ENCODE results near the gene KLC4. TPM values are rescaled to one million over a fixed set of nuclear protein-coding genes. Genes with fewer than 3 reads are reported as not detected.
A peak's percentile ranks its signal among the peaks of the same experiment; 100 is the strongest.

KLC4 gene
- total RNA-seq, 2 experiments from 2014 or later, result 16.4 to 22.5 TPM

DNA sequence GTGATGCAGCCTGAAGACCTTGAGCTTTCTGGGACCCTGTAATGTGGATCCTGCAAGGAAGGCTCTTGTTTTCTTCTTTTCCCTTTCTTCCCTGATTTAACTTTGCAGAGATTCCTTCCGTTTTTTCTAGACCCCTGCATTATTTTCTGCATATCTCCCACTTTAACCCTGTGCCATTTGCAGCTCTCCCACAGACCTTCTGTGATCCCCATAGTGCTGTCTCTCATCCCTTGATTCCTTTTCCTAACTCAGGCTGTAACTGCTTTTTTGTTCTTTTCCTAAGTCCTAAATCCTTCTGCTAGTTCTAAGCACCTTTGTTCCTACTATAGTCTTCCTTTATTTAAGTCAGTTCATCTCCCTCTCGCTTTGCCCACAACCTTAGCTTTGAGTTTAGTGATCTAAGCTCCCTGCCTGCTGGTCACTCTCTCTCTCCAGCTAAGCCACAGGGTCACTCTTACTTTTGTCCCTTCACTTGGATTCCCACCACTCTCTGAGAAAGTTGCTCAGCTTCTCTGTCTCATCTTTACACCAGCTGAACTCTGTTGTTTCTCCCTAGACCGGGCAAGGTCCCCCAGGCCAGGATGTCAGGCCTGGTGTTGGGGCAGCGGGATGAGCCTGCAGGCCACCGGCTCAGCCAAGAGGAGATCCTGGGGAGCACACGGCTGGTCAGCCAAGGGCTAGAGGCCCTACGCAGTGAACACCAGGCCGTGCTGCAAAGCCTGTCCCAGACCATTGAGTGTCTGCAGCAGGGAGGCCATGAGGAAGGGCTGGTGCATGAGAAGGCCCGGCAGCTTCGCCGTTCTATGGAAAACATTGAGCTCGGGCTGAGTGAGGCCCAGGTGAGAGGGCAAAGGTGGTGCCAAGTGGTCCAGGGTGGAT, 1.6 kb downstream of the KLC4 start:
- Histone ChIP-seq H3K4me3 (ENCODE audit: low read depth, low read length, poor library complexity, severe bottlenecking) (no peak overlapping the region), H4K20me1 (ENCODE audit: insufficient read depth, low read length) (no peaks in the 10 kb centered on the region), H2AFZ (ENCODE audit: low read length) (no peak overlapping the region), H3K9me3 (ENCODE audit: low read length) (no peaks in the 10 kb centered on the region), H3K27ac (ENCODE audit: low read depth, low read length, poor library complexity, severe bottlenecking) (no peak overlapping the region), H3K4me2 (ENCODE audit: low read length) (peak overlapping the region; percentile 97), H3K9me2 (ENCODE audit: insufficient read depth, low read length) (no peaks in the 10 kb centered on the region), H3K4me1 (ENCODE audit: insufficient read depth, low read length, poor library complexity, severe bottlenecking) (peaks cover 17% of the 10 kb centered on the region), H3K79me2 (ENCODE audit: insufficient read depth, low read depth, low read length) (peaks cover 17% of the 10 kb centered on the region), H3K36me3 (ENCODE audit: insufficient read depth, low read length) (peaks cover 4% of the 10 kb centered on the region)
- intact Hi-C loops (cut with micrococcal nuclease; ENCODE audit: unreplicated experiment), result no loop called here
- POLR2A ChIA-PET, result interaction anchor here (0.6 to 0.7 kb wide), 4 partner anchors 66 to 460 kb away, joined by 3 read pairs; no protein-coding TSS in a partner anchor
- TF ChIP-seq EZH2phosphoT487 (IDR thresholded peaks at IDR 0.05; ENCODE audit: borderline replicate concordance, low read depth, low read length), result no peak
- no peak for DNase-seq (ENCODE audit: low spot score)
- BruUV-seq (replicated peaks), result no TSS peak
- CTCF ChIA-PET (ENCODE audit: unreplicated experiment), result interaction anchor here (0.6 to 1.0 kb wide), 4 partner anchors 82 to 131 kb away, joined by 3 to 4 read pairs (median 3); no protein-coding TSS in a partner anchor

DNA sequence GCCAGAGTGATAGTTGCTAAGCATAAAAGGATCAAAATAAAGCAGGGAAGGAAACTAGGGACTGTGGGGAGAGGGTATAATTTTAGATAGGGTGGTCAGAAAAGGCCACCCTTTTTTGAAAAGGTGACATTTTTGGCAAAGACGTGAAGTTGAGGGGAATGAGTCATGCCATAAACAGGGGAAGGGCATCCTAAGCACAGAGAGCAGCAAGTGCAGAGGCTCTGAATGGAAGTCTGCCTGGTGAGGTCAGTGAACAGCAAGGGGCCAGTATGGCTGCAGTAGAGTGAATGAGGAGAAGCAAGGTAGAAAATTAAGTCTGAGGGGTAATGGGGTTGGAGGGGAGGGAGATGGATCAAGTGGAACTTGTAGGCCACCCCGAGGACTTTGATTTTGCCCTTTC, 2.4 kb downstream of the KLC4 start:
- POLR2A ChIA-PET, result interaction anchor here (0.7 kb wide), 1 partner anchor 92 kb away, joined by 3 read pairs; no protein-coding TSS in a partner anchor
- CTCF ChIA-PET (ENCODE audit: unreplicated experiment), result interaction anchor here (0.6 kb wide), 1 partner anchor 132 kb away, joined by 3 read pairs; no protein-coding TSS in a partner anchor
- H3K9me3 ChIP-seq (ENCODE audit: low read length), result no peaks in the 10 kb centered on the region

DNA sequence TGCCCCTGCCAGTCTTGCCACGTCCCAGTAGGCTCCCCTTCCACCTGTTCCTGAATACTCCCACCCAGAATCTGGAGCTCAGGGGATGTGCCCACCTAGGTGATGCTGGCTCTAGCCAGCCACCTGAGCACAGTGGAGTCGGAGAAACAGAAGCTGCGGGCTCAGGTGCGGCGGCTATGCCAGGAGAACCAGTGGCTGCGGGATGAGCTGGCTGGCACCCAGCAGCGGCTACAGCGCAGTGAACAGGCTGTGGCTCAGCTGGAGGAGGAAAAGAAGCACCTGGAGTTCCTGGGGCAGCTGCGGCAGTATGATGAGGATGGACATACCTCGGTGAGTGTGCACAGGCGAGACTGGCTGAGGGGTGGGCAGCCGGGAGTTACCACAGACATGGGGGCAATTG, 3.4 kb downstream of the KLC4 start:
- Histone ChIP-seq H3K4me3 (ENCODE audit: low read depth, low read length, poor library complexity, severe bottlenecking) (no peak overlapping the region), H2AFZ (ENCODE audit: low read length) (no peak overlapping the region), H3K9me3 (ENCODE audit: low read length) (no peaks in the 10 kb centered on the region), H3K4me1 (ENCODE audit: insufficient read depth, low read length, poor library complexity, severe bottlenecking) (peaks cover 15% of the 10 kb centered on the region), H3K4me2 (ENCODE audit: low read length) (no peak overlapping the region), H3K79me2 (ENCODE audit: insufficient read depth, low read depth, low read length) (peaks cover 13% of the 10 kb centered on the region), H4K20me1 (ENCODE audit: insufficient read depth, low read length) (no peaks in the 10 kb centered on the region), H3K27ac (ENCODE audit: low read depth, low read length, poor library complexity, severe bottlenecking) (no peak overlapping the region), H3K9me2 (ENCODE audit: insufficient read depth, low read length) (no peaks in the 10 kb centered on the region), H3K36me3 (ENCODE audit: insufficient read depth, low read length) (no peaks in the 10 kb centered on the region)
- TF ChIP-seq EZH2phosphoT487 (IDR thresholded peaks at IDR 0.05; ENCODE audit: borderline replicate concordance, low read depth, low read length), result no peak
- TF ChIP-seq, protein P1, sequence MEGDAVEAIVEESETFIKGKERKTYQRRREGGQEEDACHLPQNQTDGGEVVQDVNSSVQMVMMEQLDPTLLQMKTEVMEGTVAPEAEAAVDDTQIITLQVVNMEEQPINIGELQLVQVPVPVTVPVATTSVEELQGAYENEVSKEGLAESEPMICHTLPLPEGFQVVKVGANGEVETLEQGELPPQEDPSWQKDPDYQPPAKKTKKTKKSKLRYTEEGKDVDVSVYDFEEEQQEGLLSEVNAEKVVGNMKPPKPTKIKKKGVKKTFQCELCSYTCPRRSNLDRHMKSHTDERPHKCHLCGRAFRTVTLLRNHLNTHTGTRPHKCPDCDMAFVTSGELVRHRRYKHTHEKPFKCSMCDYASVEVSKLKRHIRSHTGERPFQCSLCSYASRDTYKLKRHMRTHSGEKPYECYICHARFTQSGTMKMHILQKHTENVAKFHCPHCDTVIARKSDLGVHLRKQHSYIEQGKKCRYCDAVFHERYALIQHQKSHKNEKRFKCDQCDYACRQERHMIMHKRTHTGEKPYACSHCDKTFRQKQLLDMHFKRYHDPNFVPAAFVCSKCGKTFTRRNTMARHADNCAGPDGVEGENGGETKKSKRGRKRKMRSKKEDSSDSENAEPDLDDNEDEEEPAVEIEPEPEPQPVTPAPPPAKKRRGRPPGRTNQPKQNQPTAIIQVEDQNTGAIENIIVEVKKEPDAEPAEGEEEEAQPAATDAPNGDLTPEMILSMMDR (conservative IDR thresholded peaks at IDR 0.05; ENCODE audit: low read length), result no peak
- no TSS peak for BruUV-seq (replicated peaks)
- ChIA-PET CTCF (ENCODE audit: unreplicated experiment) (no interaction called here), POLR2A (no interaction called here)
- DNase-seq (ENCODE audit: low spot score), result no peak
- intact Hi-C loops (cut with micrococcal nuclease; ENCODE audit: unreplicated experiment), result no loop called here

More for the DNA sequence above, 2.4 kb downstream of the KLC4 start:
- no peak for DNase-seq (ENCODE audit: low spot score)
- intact Hi-C loops (cut with micrococcal nuclease; ENCODE audit: unreplicated experiment), result no loop called here
- Histone ChIP-seq H3K79me2 (ENCODE audit: insufficient read depth, low read depth, low read length) (peaks cover 17% of the 10 kb centered on the region), H3K9me2 (ENCODE audit: insufficient read depth, low read length) (no peaks in the 10 kb centered on the region), H2AFZ (ENCODE audit: low read length) (no peak overlapping the region), H3K27ac (ENCODE audit: low read depth, low read length, poor library complexity, severe bottlenecking) (no peak overlapping the region), H3K36me3 (ENCODE audit: insufficient read depth, low read length) (no peaks in the 10 kb centered on the region), H3K4me1 (ENCODE audit: insufficient read depth, low read length, poor library complexity, severe bottlenecking) (peaks cover 17% of the 10 kb centered on the region), H3K4me3 (ENCODE audit: low read depth, low read length, poor library complexity, severe bottlenecking) (no peak overlapping the region), H3K4me2 (ENCODE audit: low read length) (no peak overlapping the region), H4K20me1 (ENCODE audit: insufficient read depth, low read length) (no peaks in the 10 kb centered on the region)
- no peak for TF ChIP-seq EZH2phosphoT487 (IDR thresholded peaks at IDR 0.05; ENCODE audit: borderline replicate concordance, low read depth, low read length)
- TF ChIP-seq, protein P1 (conservative IDR thresholded peaks at IDR 0.05; ENCODE audit: low read length), result no peak
- BruUV-seq (replicated peaks), result no TSS peak

All from OCI-LY7 (cell line).